Measurements from ENCODE around the gene DPY19L2. TPM values are rescaled to one million over a fixed set of nuclear protein-coding genes. Genes with fewer than 3 reads are reported as not detected.
"Not testable (repeated sequence)": the region's sequence is repeated elsewhere in the genome, so short reads cannot be mapped to it uniquely, and the experiment has no call there.

DPY19L2 gene
- total and polyA plus RNA-seq, 9 of the 15 experiments (the other 6 are each of a cell fraction or from before 2014, with no cell fraction given): 0.05 to 0.13 (median 0.12) TPM; not detected in 3

DNA sequence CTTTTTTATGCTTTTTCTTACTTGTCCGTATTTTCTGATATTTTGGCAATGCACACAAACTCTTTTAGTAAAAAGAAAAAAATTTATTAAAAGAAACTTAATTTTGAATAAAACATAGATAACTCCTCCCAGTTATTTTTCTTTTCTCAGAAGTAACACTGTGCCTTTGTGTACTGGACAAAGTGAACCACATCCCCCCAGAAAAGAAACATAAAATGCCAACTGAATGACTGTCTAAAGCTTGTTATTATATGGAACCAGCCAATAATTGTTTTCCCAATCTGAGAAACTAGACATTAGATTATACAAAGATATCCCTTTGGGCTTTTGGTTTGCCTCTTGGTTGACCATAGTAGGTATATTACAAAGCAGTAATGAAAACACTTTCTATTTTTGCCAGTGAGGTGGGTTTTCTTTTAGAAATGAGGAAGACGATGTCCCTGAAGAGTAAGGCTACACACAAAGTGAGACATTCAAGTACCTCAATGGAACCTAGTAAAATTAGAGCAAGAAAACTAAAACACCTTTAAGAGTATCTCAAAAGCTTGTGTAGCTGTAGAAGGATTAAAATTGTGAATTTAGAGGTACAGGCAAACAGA, 44.2 kb upstream of the DPY19L2 start:
- H3K4me3 ChIP-seq; intact Hi-C loops (cut with micrococcal nuclease); FAIRE-seq; H3K27me3 ChIP-seq (ENCODE audit: control insufficient read depth in 2 of 2, insufficient read depth in 2 of 2, low read length in 2 of 2); H3K9me3 ChIP-seq (replicated peaks; ENCODE audit: control insufficient read depth, insufficient read depth, low read depth, low read length); POLR2A ChIA-PET; ATAC-seq; H3K9me1 ChIP-seq (ENCODE audit: control insufficient read depth, insufficient read depth, low read length); CTCF ChIA-PET (ENCODE audit: low intra/inter-chr PET ratio); H2AFZ ChIP-seq (ENCODE audit: low read depth, low read length); H3K27ac ChIP-seq (ENCODE audit: extremely low read depth, low read depth, low read length); H3K4me1 ChIP-seq (replicated peaks in 1 of 2; ENCODE audit: control insufficient read depth in 2 of 2, insufficient read depth in 2 of 2, low read length in 2 of 2); BruUV-seq (replicated peaks); H3K79me2 ChIP-seq (ENCODE audit: control insufficient read depth, insufficient read depth, low read length); H3K36me3 ChIP-seq (ENCODE audit: control insufficient read depth, insufficient read depth, low read length); in situ Hi-C loops (cut with MboI); DNase-seq (ENCODE audit: extremely low read depth in 1 of 4, low spot score in 3 of 4); H4K20me1 ChIP-seq (replicated peaks; ENCODE audit: control insufficient read depth, insufficient read depth, low read length); H3K9ac ChIP-seq (ENCODE audit: insufficient read depth in 1 of 2, low read depth in 2 of 2, low read length in 2 of 2); H3K4me2 ChIP-seq (ENCODE audit: insufficient read depth, low read length): not testable (repeated sequence)
- 0% methylated on average over 2 of the region's 2 CpGs for WGBS (ENCODE audit: insufficient coverage, low coverage, missing lambda C conversion rate)

DNA sequence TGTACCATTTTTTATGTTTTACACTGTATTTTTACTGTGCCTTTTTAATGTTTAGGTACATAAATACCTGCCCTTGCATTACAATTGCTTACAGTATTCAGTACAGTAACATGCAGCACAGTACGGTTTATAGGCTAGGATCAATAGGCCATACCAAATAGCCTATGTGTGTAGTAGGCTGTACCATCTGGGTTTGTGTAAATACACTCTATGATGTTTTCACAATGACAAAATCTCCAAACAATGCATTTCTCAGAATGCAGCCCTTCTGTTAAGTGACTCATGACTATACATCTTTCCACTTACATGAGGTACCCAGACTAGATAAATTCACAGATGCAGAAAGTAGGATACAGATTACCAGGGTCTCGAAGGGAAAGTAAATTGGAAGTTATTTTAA, 43.0 kb upstream of the DPY19L2 start:
- H3K27ac ChIP-seq (ENCODE audit: extremely low read depth, low read depth, low read length); CTCF ChIA-PET (ENCODE audit: low intra/inter-chr PET ratio); ATAC-seq; H3K27me3 ChIP-seq (ENCODE audit: control insufficient read depth in 2 of 2, insufficient read depth in 2 of 2, low read length in 2 of 2); H4K20me1 ChIP-seq (replicated peaks; ENCODE audit: control insufficient read depth, insufficient read depth, low read length); H3K4me3 ChIP-seq; BruUV-seq (replicated peaks); DNase-seq (ENCODE audit: extremely low read depth in 1 of 4, low spot score in 3 of 4); H3K79me2 ChIP-seq (ENCODE audit: control insufficient read depth, insufficient read depth, low read length); H3K9me3 ChIP-seq (replicated peaks; ENCODE audit: control insufficient read depth, insufficient read depth, low read depth, low read length); intact Hi-C loops (cut with micrococcal nuclease); H2AFZ ChIP-seq (ENCODE audit: low read depth, low read length); H3K36me3 ChIP-seq (ENCODE audit: control insufficient read depth, insufficient read depth, low read length); H3K4me2 ChIP-seq (ENCODE audit: insufficient read depth, low read length); in situ Hi-C loops (cut with MboI); FAIRE-seq; H3K9me1 ChIP-seq (ENCODE audit: control insufficient read depth, insufficient read depth, low read length); H3K9ac ChIP-seq (ENCODE audit: insufficient read depth in 1 of 2, low read depth in 2 of 2, low read length in 2 of 2); H3K4me1 ChIP-seq (replicated peaks in 1 of 2; ENCODE audit: control insufficient read depth in 2 of 2, insufficient read depth in 2 of 2, low read length in 2 of 2); POLR2A ChIA-PET: not testable (repeated sequence)
- 0% methylated on average over 2 of the region's 2 CpGs for WGBS (ENCODE audit: insufficient coverage, low coverage, missing lambda C conversion rate)
